Fibroblast of lung (primary cell): ENCODE measurements around the gene MTHFD1.

Experiments used
- EZH2 ChIP-seq: IDR thresholded peaks from 2 replicates; pipeline ENCODE4 v1.5.1; 2012; ENCODE audit warnings: low read length, control low read depth, mild to moderate bottlenecking; ENCODE audit errors: missing control alignments
- TF ChIP-seq, protein P1 (sequence below), 2 donors: IDR thresholded peaks in 1 of 2; conservative IDR thresholded peaks in 1 of 2; 1 replicate in 1 of 2; 2 replicates in 1 of 2; pipeline ENCODE4 v1.5.1; 2011 to 2012; ENCODE audit warnings: low read length in 2 of 2, control low read depth in 1 of 2, inconsistent platforms in 1 of 2, low read depth in 1 of 2, mild to moderate bottlenecking in 1 of 2

DNA sequence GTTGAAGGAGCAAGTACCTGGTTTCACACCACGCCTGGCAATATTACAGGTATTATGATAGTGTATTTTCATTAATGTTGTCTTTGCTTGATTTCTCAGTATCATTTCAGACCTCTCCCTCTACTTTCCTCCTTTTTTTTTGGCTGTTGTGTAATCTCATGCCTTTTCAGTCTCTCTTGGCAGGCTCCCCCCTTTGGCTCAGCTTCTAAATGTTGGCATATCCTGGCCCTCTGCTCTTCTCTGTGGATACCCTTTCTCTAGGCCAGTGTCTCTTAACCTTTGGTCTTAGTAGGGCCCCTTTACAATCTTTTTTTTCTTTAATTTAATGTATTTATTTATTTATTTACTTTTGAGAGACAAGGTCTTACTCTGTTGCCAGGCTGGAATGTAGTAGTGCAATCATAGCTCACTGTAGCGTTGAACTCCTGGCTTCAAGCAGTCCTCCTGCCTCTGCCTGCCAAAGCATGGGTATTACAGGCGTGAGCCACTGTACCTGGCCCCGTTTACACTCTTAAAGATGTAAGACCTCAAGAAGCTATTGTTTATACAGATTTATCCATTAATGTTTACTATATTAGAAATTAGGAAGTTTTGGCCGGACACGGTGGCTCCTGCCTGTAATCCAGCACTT is 12.8 kb downstream of the MTHFD1 start:
- TF ChIP-seq, protein P1, sequence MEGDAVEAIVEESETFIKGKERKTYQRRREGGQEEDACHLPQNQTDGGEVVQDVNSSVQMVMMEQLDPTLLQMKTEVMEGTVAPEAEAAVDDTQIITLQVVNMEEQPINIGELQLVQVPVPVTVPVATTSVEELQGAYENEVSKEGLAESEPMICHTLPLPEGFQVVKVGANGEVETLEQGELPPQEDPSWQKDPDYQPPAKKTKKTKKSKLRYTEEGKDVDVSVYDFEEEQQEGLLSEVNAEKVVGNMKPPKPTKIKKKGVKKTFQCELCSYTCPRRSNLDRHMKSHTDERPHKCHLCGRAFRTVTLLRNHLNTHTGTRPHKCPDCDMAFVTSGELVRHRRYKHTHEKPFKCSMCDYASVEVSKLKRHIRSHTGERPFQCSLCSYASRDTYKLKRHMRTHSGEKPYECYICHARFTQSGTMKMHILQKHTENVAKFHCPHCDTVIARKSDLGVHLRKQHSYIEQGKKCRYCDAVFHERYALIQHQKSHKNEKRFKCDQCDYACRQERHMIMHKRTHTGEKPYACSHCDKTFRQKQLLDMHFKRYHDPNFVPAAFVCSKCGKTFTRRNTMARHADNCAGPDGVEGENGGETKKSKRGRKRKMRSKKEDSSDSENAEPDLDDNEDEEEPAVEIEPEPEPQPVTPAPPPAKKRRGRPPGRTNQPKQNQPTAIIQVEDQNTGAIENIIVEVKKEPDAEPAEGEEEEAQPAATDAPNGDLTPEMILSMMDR (conservative IDR thresholded peaks at IDR 0.05 in 1 of 2, IDR thresholded peaks at IDR 0.05 in 1 of 2; ENCODE audit: low read depth in 1 of 2, low read length in 2 of 2): no peak
- TF ChIP-seq EZH2: no peak
